ENCODE measurements around the gene STOML3.
A peak's percentile ranks its signal among the peaks of the same experiment; 100 is the strongest.
"Not testable (repeated sequence)": the region's sequence is repeated elsewhere in the genome, so short reads cannot be mapped to it uniquely, and the experiment has no call there.

Gene STOML3

GRCh38 chr13:38990693-38991092 lies at the start of gene STOML3:
TSS of gene STOML3 (minus strand) at chr13:38990831. CDS start at chr13:38990721, 110 bp downstream.
- no peak for DNase-seq

GRCh38 chr13:39040206-39040605 lies 49.6 kb upstream of the STOML3 start:
- no peak for DNase-seq

- no peak for DNase-seq
These were observed 48.4 kb upstream of the STOML3 start for GRCh38 chr13:39039041-39039440.

- DNase-seq, result peak; percentile 60
These were observed 48.0 kb upstream of the STOML3 start for GRCh38 chr13:39038569-39039030.

GRCh38 chr13:39037880-39038568 lies 47.4 kb upstream of the STOML3 start, which contains the start of the genes NHLRC3 and PROSER1:
TSS of gene NHLRC3 (plus strand) at chr13:39038456. CDS start at chr13:39038640, 184 bp downstream.
TSS of gene PROSER1 (minus strand) at chr13:39038089. CDS start at chr13:39037242, 847 bp downstream.
- peak; percentile 89 for DNase-seq

GRCh38 chr13:39037410-39037879 lies 46.8 kb upstream of the STOML3 start:
- DNase-seq, result no peak

GRCh38 chr13:39036212-39036611 lies 45.6 kb upstream of the STOML3 start:
- DNase-seq, result peak; percentile 36

- no peak for DNase-seq
These were observed 45.2 kb upstream of the STOML3 start for GRCh38 chr13:39035799-39036198.

- DNase-seq, result no peak
These were observed 44.6 kb upstream of the STOML3 start for GRCh38 chr13:39035204-39035603.

- no peak for DNase-seq
These were observed 43.5 kb upstream of the STOML3 start for GRCh38 chr13:39034085-39034484.

GRCh38 chr13:39032150-39032549 lies 41.5 kb upstream of the STOML3 start:
- DNase-seq, result no peak

GRCh38 chr13:39025433-39025839 lies 34.8 kb upstream of the STOML3 start:
- no peak for DNase-seq

GRCh38 chr13:39023761-39024160 lies 33.1 kb upstream of the STOML3 start:
- DNase-seq, result no peak

GRCh38 chr13:39023316-39023715 lies 32.7 kb upstream of the STOML3 start:
- no peak for DNase-seq

- no peak for DNase-seq
These were observed 30.3 kb upstream of the STOML3 start for GRCh38 chr13:39020853-39021462.

- DNase-seq, result peak; percentile 25
These were observed 26.2 kb upstream of the STOML3 start for GRCh38 chr13:39016787-39017186.

- DNase-seq, result no peak
These were observed 25.5 kb upstream of the STOML3 start for GRCh38 chr13:39016087-39016486.

- DNase-seq, result no peak
These were observed 22.8 kb upstream of the STOML3 start for GRCh38 chr13:39013462-39013861.

- no peak for DNase-seq
These were observed 22.0 kb upstream of the STOML3 start for GRCh38 chr13:39012608-39013007.

GRCh38 chr13:39006371-39007111 lies 15.9 kb upstream of the STOML3 start:
- DNase-seq, result not testable (repeated sequence)

- DNase-seq, result no peak
These were observed 8.1 kb upstream of the STOML3 start for GRCh38 chr13:38998739-38999138.

GRCh38 chr13:38993381-38993780 lies 2.8 kb upstream of the STOML3 start:
- no peak for DNase-seq

- no peak for DNase-seq
These were observed 9.5 kb downstream of the STOML3 start for GRCh38 chr13:38981096-38981495.

GRCh38 chr13:38980750-38981078 lies 9.9 kb downstream of the STOML3 start:
- no peak for DNase-seq

Data from CD4-positive, alpha-beta T cell treated with Interleukin-10 for 1 hour (primary cell).